ENCODE results near the gene S100A16.

- TF ChIP-seq CTCF (IDR thresholded peaks at IDR 0.05) (no peak), POLR2A (IDR thresholded peaks at IDR 0.05) (no peak)
Observed at GRCh38 chr1:153586347-153586746, 26.6 kb downstream of the S100A16 start.

All from stomach (tissue), 4 donors.